ENCODE data around the gene NSUN5. TPM values are rescaled to one million over a fixed set of nuclear protein-coding genes. Genes with fewer than 3 reads are reported as not detected.
A peak's percentile ranks its signal among the peaks of the same experiment; 100 is the strongest.
"Not testable (repeated sequence)": the region's sequence is repeated elsewhere in the genome, so short reads cannot be mapped to it uniquely, and the experiment has no call there.

NSUN5 gene
- polyA plus RNA-seq, 5 donors, result 11.7 to 22.0 (median 14.9) TPM

- not testable (repeated sequence) for DNase-seq
These were observed 19.3 kb upstream of the NSUN5 start, which contains the start of the genes FKBP6 and TRIM50 for GRCh38 chr7:73327922-73328321. FKBP6 (plus strand) TSS chr7:73328161; CDS start chr7:73328429, 268 bp downstream. TRIM50 (minus strand) TSS chr7:73328082; CDS start chr7:73324787, 3,295 bp downstream.

GRCh38 chr7:73327449-73327848 lies 18.8 kb upstream of the NSUN5 start:
- DNase-seq, result not testable (repeated sequence)

GRCh38 chr7:73325424-73325823 lies 16.8 kb upstream of the NSUN5 start:
- not testable (repeated sequence) for DNase-seq

GRCh38 chr7:73324081-73324845 lies 15.6 kb upstream of the NSUN5 start:
- peak in 1 of 2 donors; percentile 32 for DNase-seq

GRCh38 chr7:73323434-73324080 lies 14.9 kb upstream of the NSUN5 start:
- DNase-seq, result not testable (repeated sequence)

- DNase-seq, result not testable (repeated sequence)
These were observed 11.4 kb upstream of the NSUN5 start for GRCh38 chr7:73320009-73320408.

- DNase-seq, result not testable (repeated sequence)
These were observed 10.9 kb upstream of the NSUN5 start for GRCh38 chr7:73319541-73319940.

GRCh38 chr7:73318656-73319204 lies 10.1 kb upstream of the NSUN5 start:
- not testable (repeated sequence) for DNase-seq

GRCh38 chr7:73316521-73316920 lies 7.9 kb upstream of the NSUN5 start:
- DNase-seq, result no peak

GRCh38 chr7:73314271-73314670 lies 5.6 kb upstream of the NSUN5 start:
- DNase-seq, result no peak

- no peak for DNase-seq
These were observed 4.9 kb upstream of the NSUN5 start for GRCh38 chr7:73313521-73313906.

- no peak for DNase-seq
These were observed 4.3 kb upstream of the NSUN5 start for GRCh38 chr7:73312831-73313520.

- not testable (repeated sequence) for DNase-seq
These were observed 2.8 kb upstream of the NSUN5 start for GRCh38 chr7:73311421-73311820.

- DNase-seq, result no peak
These were observed 457 bp downstream of the NSUN5 start for GRCh38 chr7:73308074-73308664.

GRCh38 chr7:73307436-73307835 lies 1.2 kb downstream of the NSUN5 start:
- no peak for DNase-seq

GRCh38 chr7:73304612-73305387 lies 3.8 kb downstream of the NSUN5 start:
- not testable (repeated sequence) for DNase-seq

- no peak for DNase-seq
These were observed 4.6 kb downstream of the NSUN5 start for GRCh38 chr7:73304071-73304470.

- DNase-seq, result no peak
These were observed 5.1 kb downstream of the NSUN5 start for GRCh38 chr7:73303546-73303945.

GRCh38 chr7:73302846-73303245 lies 5.8 kb downstream of the NSUN5 start:
- DNase-seq, result not testable (repeated sequence)

- not testable (repeated sequence) for DNase-seq
These were observed 7.5 kb downstream of the NSUN5 start for GRCh38 chr7:73301108-73301507.

GRCh38 chr7:73299812-73300211 lies 8.8 kb downstream of the NSUN5 start:
- DNase-seq, result not testable (repeated sequence)
